Femur (tissue), 1 donor: Measurements from ENCODE around the gene TES.
A peak's percentile ranks its signal among the peaks of the same experiment; 100 is the strongest.

Experiments used
- DNase-seq: peaks from one replicate; pipeline ENCODE4 v3.0.0-alpha.2; 2017

The TES gene

DNA sequence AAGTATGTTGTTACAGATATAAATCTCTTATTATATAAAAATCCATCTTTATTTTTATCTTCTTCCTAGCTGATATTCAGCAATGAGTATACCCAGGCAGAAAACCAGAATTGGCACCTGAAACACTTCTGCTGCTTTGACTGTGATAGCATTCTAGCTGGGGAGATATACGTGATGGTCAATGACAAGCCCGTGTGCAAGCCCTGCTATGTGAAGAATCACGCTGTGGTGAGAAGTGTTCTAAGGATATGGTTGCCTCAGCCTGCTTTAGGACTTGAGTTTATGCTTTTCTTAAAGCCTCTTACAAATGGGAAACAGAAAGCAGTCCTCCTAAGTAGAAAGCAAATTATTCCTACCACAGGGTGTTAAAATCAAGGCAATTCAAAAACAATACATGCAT, 41.9 kb downstream of the TES start:
- no peak for DNase-seq

DNA sequence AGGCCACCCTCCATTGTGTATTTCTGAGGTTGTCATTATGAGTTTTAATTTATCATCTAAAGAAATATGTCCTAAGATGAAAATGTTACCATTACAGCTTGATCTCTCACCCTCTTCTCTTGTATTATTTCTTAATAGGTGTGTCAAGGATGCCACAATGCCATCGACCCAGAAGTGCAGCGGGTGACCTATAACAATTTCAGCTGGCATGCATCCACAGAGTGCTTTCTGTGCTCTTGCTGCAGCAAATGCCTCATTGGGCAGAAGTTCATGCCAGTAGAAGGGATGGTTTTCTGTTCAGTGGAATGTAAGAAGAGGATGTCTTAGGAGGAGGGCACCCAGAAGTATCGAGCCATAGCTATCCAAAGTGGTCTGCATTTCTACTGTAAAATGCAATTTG, 46.8 kb downstream of the TES start:
- no peak for DNase-seq

DNA sequence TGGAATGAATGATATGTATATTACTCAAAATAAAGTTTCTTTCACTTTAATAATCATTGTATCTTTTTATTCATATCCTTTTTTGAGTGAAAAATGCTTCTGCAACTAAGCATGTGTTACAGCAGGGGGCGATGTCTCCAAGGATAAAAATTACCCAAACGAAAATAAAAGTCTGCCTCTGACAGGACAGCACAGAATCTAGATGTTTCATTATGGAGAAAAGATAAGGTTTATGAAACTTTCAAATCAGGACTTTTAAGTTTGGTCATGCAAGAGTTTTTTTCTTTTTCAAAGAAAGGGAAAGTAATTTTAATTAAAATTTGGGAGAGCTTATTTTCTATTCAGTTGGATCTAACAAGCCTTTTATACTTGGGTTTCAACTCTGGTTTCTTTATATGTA, 48.4 kb downstream of the TES start:
- DNase-seq = peak; percentile 42

DNA sequence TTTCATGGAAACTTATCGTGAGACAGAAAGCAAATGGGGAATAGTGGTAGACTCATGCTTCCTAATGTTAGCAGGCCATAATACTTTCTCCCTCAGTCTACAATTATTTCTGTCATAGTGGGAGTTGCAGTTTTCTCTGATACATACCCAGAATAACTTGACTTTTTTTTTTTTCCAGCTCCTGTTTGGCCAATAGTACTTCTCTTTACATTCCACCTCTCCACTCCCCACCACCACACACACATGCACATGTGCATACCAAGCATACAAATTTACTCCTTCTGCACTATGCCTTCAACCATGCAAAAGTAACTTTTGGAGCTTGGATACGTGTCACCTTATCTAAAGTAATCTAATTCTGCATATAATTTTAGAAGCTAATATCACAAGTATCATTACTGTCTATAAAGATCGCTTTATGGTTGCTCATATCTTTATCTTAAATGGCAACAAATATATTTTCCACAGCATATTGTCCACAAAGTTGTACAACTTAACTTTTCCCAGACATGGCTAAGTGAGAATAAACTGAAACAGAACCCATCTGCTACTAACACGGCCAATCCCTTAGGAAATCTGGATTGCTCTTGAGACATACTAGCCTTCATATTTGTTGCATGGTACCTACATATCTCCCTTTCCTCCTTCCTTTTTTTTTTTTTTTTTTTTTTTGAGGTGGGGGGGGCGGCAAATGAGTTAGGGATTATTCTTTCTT, 49.0 kb downstream of the TES start:
- no peak for DNase-seq

DNA sequence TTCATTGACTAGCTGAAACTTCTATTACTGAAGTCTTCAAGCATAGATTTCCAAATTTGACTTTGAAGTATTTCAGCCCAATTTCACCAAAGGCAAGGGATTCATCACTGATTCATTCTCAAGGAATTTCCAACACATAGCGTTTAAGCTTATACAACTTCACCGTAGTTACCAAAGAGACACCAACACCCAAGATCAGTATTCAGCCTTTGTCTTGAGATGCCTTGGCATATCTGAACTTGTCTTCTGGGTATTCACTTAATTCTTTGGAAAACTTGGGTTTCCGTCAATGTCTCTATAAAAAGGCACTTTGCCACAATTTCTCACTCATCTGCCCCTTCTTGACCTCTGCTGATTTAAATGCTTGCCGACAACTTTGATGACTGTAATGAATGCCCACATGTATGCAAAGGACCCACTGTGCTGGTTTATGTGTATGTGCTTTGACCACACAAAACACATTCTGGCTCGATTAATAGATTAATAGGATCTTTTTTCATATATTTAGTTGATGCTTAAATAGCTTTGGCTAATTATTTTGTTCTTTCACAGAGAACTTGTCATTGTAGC, 49.6 kb downstream of the TES start:
- no peak for DNase-seq

DNA sequence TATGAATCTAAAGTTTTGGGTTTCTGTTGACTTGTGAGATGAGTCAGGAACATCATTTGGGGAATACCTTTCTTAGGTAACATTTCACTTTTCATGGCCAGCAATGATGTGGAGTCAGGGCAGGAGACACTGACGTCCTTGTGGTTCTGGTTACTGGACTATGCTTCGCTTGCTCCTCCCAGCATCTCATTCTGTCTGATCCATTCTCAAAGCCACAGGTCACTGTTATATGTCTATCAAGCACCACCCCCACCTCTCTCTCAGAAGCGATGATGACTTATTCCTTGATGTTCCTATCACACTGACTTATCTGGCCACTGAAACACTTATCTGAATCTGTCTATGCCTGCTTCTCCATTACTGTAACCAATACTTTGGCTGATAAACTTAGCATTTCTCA, 51.6 kb downstream of the TES start:
- DNase-seq = no peak

DNA sequence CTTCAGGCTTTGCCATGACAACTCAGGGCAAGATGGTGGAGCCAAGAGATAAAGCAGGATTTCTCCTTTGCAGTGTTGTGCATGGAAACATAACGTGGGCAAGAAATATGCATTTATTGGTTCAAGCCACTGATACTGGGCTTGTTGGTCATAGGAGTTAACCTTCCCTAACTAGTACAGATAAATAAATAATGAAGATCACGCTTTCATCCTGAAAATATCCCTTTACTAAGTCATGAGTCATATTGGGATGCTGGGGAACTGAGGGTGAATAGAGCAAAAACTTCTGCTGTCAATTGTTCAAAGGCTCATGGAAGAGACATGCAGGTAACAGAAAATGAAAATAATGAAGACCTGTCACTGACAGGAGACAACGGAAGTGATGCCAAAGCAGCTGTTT, 55.5 kb downstream of the TES start:
- no peak for DNase-seq

DNA sequence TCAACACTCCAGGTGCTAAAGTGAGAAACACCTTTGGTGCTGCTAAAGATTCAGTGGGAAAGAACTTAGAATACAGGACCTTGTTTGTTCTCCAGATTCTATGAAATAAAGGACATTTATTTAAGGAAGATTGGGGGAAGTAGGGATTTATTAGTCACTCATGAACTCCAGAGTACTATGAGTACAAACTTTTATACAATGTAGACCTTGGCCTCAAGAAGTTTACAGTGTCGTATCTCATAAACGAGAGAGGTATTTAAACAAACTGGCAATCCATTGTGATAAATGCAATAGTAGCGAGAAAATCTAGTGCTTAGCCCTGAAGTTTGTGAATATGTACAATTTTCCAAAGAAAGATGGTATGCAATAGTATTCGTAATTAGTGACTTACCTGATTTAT, 59.1 kb downstream of the TES start:
- no peak for DNase-seq

DNA sequence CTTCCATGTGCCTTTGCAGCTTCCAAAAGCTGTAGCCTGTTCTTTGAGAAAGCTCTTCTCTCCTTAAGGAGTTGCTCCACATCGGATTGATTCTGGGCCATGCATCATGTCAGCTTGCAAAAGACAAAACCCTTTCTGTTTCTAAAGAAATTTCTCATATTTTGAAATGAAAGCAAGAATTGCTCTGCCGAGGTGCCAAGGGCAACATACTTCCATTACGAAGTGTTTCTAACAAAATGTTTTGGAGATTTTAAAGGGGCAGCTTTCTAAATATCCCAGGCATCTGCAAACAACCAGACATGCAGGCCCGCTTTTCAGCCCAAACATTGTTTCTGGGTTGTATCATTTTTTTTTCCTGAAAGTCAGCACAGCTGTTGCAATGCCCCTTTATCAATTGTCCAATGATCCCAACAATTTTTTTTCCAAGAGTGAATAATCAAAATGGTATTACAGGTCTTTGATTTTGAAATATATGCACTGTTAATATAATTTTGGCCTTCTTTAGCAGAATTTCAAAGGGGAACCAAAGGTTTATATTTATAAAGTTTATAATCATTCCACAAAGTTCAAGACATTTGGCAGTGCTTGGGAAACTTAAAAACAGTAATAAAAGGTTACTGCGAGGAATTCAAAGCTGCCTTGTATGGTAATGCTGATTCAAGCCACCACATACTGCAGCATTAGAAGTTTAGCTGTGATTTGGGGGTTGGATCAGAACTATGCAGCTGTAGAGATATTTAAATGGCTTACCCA, 61.0 kb downstream of the TES start:
- no peak for DNase-seq

DNA sequence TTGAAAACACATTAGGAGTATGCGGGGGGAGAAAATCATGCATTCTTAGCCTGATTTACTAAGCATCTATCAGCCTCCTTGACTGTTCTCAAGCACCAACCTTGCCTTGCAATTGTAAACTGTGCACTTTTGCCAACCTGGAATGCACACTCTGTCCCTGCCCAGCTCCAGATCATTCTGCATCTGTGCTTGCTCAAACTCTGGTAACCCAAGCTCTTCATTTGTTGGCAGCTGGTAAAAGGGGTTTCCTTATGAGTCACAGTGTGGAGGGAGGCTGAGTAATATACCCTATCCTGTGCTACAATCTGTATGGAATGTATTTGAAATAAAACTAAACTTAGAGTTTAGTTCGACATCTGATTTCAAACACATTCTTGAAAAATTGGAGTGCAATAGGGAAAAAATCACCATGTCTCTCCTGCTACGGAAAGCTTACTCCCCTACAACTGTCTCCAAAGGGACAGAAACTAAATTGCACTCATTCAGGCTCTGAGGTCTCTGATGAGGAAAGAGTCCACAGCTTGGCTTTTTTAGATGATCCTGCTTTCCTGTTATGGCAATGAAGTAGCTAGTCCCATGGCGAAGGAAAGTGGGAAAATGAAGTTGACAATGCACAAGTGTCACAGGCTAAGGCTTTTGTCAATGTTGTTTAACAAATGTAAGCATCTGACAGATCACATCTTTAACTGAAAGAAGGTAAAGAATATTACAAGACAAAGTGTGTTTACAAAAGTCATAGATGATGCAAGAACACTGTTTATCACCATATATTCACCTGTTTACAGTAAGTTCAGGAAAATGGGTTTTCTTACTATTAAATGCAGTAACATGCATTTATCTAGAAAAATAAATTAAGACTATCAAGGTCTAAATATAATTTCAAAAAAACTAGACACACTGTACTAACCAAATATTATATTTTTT, 61.9 kb downstream of the TES start:
- peak; percentile 78 for DNase-seq

DNA sequence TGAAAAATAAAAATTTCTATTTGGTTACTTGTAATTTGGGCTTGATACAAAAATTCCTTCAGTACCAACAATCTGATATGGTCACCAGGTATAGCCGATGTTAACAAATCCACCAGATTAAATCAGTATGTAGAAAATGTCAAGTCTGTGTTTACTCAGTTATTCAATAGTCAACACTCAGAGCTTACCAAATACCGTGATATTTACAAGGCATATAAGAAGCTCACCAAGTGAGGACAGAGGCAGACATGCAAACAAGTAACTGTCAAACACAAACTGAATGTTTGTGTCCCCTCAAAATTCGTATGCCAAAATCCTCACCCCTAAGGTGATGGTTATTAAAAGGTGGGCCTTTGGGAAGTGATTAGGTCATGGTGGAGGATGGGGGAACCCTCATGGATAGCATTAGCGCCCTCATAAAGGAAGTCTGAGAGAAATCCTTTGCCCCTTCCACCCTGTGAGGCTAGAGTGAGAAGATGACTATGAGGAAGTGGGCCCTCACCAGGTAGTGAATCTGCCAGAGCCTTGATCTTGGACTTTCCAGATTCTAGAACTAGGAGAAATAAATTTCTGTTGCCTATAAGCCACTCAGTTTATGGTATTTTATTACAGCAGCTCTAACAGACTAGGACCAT, 63.1 kb downstream of the TES start:
- no peak for DNase-seq

DNA sequence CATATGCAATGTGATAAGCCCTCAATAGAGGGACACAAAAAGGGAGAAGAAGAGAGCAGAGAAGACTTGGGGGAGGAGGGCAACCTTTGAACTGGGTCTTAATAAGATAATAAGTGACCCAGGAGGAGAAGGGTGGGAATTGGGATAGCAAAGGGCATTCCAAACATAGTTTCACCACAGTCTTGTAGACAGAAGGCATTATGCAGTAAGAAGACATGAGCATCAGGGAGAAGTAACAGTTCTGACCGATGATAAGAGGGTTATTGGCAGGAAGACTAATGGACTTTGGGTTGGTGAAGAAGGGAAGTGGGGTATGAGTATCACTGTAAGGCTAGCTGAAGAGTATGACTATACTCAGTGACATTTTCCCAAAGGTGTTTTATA, 63.6 kb downstream of the TES start:
- DNase-seq = no peak

DNA sequence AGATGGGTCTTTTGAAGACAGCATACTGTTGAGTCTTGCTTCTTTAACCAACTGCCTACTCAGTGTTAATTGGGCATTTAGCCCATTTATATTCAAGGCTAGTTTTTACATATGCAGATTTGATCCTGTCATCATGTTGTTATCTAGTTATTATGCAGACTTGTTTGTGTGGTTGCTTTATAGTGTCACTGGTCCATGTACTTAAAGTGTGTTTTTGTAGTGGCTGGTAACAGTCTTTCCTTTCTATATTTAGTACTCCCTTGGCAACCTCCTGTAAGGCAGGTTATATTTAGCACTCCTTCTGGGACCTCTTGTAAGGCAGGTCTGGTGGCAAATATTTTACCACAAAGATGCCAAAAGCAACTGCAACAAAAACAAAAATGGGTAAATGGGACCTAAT, 66.7 kb downstream of the TES start:
- no peak for DNase-seq

DNA sequence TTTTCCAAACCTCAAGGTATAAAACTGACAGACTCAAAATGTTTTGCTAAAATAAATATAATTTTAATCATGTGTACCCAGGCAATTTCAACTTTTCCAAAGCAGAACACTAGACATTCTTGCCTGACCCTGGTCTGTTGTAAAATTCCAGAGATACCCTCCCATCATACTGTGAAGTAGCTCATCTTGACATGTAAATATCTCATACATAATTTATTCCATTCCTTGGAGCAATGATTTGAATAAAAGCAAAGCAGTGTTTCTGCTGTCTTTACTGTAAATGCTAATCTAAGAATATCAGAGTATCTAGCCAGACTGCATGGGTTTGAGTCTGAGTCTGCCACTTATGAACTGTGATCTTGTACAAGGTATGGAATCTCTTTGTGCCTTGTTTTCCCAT, 68.9 kb downstream of the TES start:
- DNase-seq = no peak

DNA sequence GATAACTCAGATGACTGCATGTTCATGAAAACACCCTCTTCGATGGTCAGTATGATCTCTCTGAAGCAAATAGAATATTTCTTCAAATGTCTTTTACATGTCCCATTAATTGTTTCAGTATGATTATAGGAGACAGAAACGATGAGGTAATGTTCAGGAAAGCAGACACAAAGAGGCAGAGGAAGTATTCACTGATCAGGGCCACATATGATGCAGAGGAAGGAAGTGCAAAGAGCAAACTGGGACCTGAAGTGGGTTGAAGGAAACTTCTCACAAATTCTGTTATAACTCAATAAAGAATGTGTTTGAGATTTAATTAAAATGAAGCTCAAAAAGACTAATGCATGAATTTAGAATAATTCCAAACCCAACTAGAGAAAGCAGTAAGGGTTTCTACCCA, 70.5 kb downstream of the TES start:
- no peak for DNase-seq

DNA sequence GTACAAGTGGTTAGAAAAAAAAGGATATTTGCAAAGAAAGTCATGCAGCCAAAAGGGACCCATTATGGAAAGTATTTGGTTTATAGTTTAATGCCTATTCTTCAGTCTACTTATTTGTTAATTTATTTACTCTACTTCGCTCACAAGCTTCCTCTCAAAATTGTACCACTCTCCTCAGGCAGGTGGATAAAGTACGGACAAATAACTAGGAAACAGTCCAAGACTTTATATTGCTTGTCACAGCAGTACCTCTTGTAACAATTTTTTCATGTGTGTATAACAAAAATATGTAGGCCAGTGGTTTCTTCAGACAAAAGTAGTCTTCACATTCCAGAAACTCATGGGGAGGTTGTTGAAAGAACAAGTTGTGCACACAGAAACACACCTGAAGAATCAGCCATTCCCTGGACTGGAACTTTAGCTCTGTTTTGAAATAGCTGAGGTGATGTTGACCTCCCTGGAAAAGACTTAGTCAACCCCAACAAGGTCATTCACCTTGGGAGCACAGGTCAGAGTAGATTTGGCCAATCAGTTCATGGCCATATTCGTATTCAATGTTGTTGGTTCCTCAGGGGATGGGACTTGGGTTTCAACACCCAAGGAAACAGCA, 73.4 kb downstream of the TES start:
- no peak for DNase-seq

DNA sequence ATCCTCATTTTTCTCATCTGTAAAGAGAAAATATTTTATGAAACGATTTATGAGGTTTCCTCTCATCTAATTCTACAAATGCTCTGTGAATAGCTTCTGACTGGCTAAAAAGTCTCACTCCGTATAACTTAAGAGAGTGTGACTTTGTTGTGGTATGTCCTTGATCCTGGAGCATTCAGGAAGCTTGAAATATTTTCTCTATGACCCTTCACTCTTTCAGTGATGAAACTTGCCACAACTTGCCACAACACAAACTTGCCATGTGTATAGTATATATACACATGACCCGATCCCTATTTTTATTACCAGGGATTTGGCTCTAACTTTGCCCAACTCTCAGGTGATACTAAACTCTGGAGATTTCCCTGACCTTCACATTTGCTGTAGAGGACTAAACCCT, 74.1 kb downstream of the TES start:
- no peak for DNase-seq

DNA sequence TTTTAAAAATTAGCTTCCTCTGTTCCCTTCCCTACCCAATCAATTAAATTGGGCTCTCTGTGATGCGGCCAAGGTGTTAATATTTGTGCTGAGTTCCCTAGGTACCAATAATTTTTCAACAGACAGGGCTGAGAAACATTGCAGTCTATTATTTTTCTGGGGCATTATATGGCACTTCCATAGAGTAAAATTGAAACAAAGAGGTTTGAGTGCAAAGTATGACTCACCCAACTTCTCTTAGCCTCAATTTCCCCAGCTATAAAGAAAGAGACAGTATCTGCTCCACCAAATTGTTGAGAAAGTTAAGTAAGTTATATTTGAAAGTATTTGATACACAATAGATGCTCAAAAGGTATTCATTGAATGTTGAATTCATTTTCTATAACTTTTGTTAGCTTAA, 74.9 kb downstream of the TES start:
- no peak for DNase-seq

DNA sequence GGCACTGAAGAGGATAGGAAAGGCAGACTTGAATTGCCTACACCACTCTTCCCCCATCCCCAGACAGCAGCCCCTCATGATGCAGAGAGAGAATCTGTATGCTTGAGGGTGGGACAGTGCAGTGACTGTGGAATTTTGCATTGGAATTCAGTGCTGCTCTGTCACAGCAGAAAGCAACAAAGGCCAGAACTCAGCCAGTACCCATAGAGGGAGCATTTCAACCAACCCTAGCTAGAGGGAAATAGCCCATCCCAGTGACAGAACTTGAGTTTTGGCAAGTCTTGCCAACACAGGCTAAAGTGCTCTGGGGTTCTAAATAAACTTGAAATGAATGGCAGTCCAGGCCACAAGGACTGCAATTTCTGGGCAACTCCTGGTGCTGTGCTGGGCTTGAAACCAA, 80.4 kb downstream of the TES start:
- no peak for DNase-seq

DNA sequence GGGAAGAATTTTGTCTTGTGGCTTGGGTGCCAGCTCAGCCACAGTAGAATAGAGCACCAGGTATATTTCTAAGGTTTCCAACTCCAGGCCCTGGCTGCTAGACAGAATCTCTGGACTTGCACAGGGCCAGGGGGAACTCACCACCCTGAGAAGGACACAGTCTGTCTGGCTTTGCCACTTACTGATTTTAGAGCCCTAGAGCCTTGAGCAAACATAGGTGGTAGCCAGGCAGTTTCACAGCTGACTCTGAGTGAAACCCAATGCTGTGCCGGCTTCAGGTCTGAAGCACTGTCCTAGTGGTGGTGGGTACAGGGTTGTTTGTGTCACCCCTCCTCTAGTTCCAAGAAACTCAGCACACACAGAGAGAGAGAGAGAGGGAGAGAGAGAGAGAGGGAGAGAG, 81.6 kb downstream of the TES start:
- no peak for DNase-seq

DNA sequence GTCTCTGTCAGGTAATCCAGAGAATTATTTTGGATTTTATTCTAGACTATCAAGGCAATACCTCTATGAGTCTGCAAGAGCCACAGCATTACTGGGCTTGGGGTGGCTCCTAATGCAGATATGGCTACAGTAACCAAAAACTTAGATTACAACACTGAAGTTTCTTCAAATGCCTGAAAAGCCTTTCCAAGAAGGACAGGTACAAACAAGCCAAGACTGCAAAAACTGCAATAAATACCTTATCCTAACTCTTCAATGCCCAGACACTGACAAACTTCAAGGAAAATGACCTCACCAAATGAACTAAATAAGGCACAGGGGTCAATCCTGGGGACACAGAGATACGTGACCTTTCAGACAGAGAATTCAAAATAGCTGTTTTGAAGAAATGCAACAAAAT, 82.0 kb downstream of the TES start:
- DNase-seq = no peak

DNA sequence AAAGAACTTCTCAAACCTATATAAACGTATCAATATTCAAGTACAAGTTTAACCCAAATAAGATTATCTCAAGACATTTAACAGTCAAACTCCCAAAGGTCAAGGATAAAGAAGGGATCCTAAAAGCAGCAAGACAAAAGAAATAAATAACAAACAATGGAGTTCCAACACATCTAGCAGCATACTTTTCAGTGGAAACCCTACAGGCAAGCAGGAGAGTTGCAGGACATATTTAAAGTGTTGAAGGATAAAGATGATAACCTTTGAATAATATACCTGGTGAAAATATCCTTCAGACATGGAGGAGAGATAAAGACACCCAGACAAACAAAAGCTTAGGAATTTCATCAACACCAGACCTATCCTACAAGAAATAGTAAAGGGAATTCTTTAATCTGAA, 82.8 kb downstream of the TES start:
- DNase-seq = no peak

DNA sequence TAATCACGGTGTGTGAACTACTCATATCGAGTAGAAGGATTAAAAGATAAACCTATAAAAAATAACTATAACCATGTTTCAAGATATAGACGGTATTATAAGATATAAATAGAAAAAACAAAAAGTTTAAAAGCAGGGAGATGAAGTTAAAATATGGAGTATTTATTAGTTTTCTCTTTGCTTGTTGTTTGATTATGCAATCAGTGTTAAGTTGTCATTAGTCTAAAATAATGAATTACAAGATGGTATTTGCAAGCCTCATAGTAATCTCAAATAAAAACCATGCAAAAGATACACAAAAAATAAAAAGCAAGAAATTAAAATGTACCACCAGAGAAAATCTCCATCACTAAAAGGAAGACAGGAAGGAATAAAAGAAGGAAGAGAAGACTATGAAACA, 83.3 kb downstream of the TES start:
- no peak for DNase-seq
